HFFc6 (cell line): ENCODE data around the gene ZEB2. TPM values are rescaled to one million over a fixed set of nuclear protein-coding genes. Genes with fewer than 3 reads are reported as not detected.

Experiments used
- DNase-seq: peaks from one replicate; pipeline ENCODE4 v3.0.0-alpha.2; 2018
- H3K27ac Mint-ChIP-seq: 2 replicates; pipeline ENCODE4 v1.8.0; 2020; ENCODE audit warnings: mild to moderate bottlenecking, mixed read lengths
- H3K27me3 Mint-ChIP-seq: 2 replicates; pipeline ENCODE4 v1.8.0; 2021; ENCODE audit warnings: mild to moderate bottlenecking, moderate library complexity, mixed read lengths; ENCODE audit not compliant: insufficient read depth
- H3K36me3 Mint-ChIP-seq: 2 replicates; pipeline ENCODE4 v1.8.0; 2021; ENCODE audit warnings: low read depth, mixed read lengths
- H3K4me1 Mint-ChIP-seq: 2 replicates; pipeline ENCODE4 v1.8.0; 2020; ENCODE audit warnings: low read depth, mixed read lengths
- H3K4me3 Mint-ChIP-seq: 2 replicates; pipeline ENCODE4 v1.8.0; 2020; ENCODE audit warnings: mild to moderate bottlenecking, moderate library complexity, mixed read lengths
- H3K9me3 Mint-ChIP-seq: 2 replicates; pipeline ENCODE4 v1.8.0; 2020; ENCODE audit warnings: mild to moderate bottlenecking, mixed read lengths
- CTCF ChIP-seq: fragments of 200-600 bp; sonication (generic); IDR thresholded peaks from 2 replicates; pipeline ENCODE4 v1.5.0; 2021; ENCODE audit warnings: antibody characterized with exemption, mild to moderate bottlenecking
- total RNA-seq, 6 experiments: library from RNA; stranded (reverse); fragmentation: NEBNext Ultra II Directional; extraction: Animal tissue kit (Norgen Biotek cat#: 25700); gene quantifications; 2 replicates in 1 of 6; 3 replicates in 5 of 6; pipeline ENCODE4 v1.2.3, GENCODE V29; 2021

ZEB2 gene
- total RNA-seq, 6 experiments from 2014 or later = 57.0 to 76.3 (median 62.8) TPM

- no peak for TF ChIP-seq CTCF
- Mint-ChIP-seq H3K4me1 (peaks cover 20% of the 10 kb centered on the region), H3K27me3 (no peaks in the 10 kb centered on the region; the same call in 1 of the 2 replicates), H3K27ac (no peak overlapping the region), H3K36me3 (peaks cover 22% of the 10 kb centered on the region), H3K9me3 (no peaks in the 10 kb centered on the region), H3K4me3 (no peak overlapping the region)
- no peak for DNase-seq
These were observed 50.9 kb downstream of the ZEB2 start for GRCh38 chr2:144468823-144469595.

GRCh38 chr2:144467502-144468137 lies 52.3 kb downstream of the ZEB2 start:
- no peak for DNase-seq
- Mint-ChIP-seq H3K4me3 (no peak overlapping the region), H3K27me3 (no peaks in the 10 kb centered on the region; the same call in 1 of the 2 replicates), H3K9me3 (no peaks in the 10 kb centered on the region), H3K4me1 (peaks cover 24% of the 10 kb centered on the region), H3K27ac (peak overlapping the region; percentile 36), H3K36me3 (peaks cover 27% of the 10 kb centered on the region)
- no peak for TF ChIP-seq CTCF

GRCh38 chr2:144466637-144467036 lies 53.3 kb downstream of the ZEB2 start:
- Mint-ChIP-seq H3K4me1 (peaks cover 34% of the 10 kb centered on the region), H3K27me3 (no peaks in the 10 kb centered on the region; the same call in 1 of the 2 replicates)

GRCh38 chr2:144465749-144466148 lies 54.2 kb downstream of the ZEB2 start:
- H3K27ac Mint-ChIP-seq = no peak overlapping the region
- TF ChIP-seq CTCF = no peak
- H3K9me3 Mint-ChIP-seq = no peaks in the 10 kb centered on the region
- no peak overlapping the region for H3K4me3 Mint-ChIP-seq
- no peaks in the 10 kb centered on the region; the same call in 1 of the 2 replicates for H3K27me3 Mint-ChIP-seq
- no peak for DNase-seq
- H3K36me3 Mint-ChIP-seq = peaks cover 27% of the 10 kb centered on the region
- H3K4me1 Mint-ChIP-seq = peaks cover 42% of the 10 kb centered on the region

More at GRCh38 chr2:144466637-144467036, 53.3 kb downstream of the ZEB2 start:
- DNase-seq = no peak
- Mint-ChIP-seq H3K4me3 (no peak overlapping the region), H3K9me3 (no peaks in the 10 kb centered on the region), H3K27ac (no peak overlapping the region), H3K36me3 (peaks cover 27% of the 10 kb centered on the region)
- no peak for TF ChIP-seq CTCF

- no peak overlapping the region for H3K4me3 Mint-ChIP-seq
These were observed 55.2 kb downstream of the ZEB2 start for GRCh38 chr2:144464730-144465129.

More at GRCh38 chr2:144464730-144465129, 55.2 kb downstream of the ZEB2 start:
- TF ChIP-seq CTCF = no peak
- no peaks in the 10 kb centered on the region; the same call in 1 of the 2 replicates for H3K27me3 Mint-ChIP-seq
- no peaks in the 10 kb centered on the region for H3K9me3 Mint-ChIP-seq
- H3K36me3 Mint-ChIP-seq = peaks cover 31% of the 10 kb centered on the region
- no peak overlapping the region for H3K27ac Mint-ChIP-seq
- no peak for DNase-seq
- peaks cover 50% of the 10 kb centered on the region for H3K4me1 Mint-ChIP-seq
